GM23338 (cell line): Measurements from ENCODE around the gene LITAF.

Source experiments
- EZH2 ChIP-seq: fragments of 200-600 bp; sonication (generic); IDR thresholded peaks from one replicate; pipeline ENCODE4 v1.8.0; 2017; ENCODE audit warnings: antibody characterized with exemption, mild to moderate bottlenecking, low read depth; ENCODE audit not compliant: unreplicated experiment
- POLR2AphosphoS5 ChIP-seq: IDR thresholded peaks from 2 replicates; pipeline ENCODE4 v1.6.1; 2016; ENCODE audit warnings: antibody characterized with exemption, low read depth
- REST ChIP-seq: IDR thresholded peaks from one replicate; pipeline ENCODE4 v1.6.1; 2018; ENCODE audit warnings: antibody characterized with exemption; ENCODE audit not compliant: unreplicated experiment
- ZNF114 ChIP-seq: fragments of 250-450 bp; sonication (Bioruptor Pico); IDR thresholded peaks from 2 replicates; pipeline ENCODE4 v1.5.0; 2020; ENCODE audit warnings: mild to moderate bottlenecking, moderate library complexity
- TF ChIP-seq, protein P1 (sequence below), 2 experiments: fragments of 200-600 bp in 1 of 2; sonication (generic) in 1 of 2; conservative IDR thresholded peaks; 2 replicates each; pipeline versions ENCODE4 v1.5.1 to v1.6.1; 2016 to 2017; ENCODE audit warnings: antibody characterized with exemption in 2 of 2, low read depth in 2 of 2, mild to moderate bottlenecking in 2 of 2, moderate library complexity in 1 of 2

DNA sequence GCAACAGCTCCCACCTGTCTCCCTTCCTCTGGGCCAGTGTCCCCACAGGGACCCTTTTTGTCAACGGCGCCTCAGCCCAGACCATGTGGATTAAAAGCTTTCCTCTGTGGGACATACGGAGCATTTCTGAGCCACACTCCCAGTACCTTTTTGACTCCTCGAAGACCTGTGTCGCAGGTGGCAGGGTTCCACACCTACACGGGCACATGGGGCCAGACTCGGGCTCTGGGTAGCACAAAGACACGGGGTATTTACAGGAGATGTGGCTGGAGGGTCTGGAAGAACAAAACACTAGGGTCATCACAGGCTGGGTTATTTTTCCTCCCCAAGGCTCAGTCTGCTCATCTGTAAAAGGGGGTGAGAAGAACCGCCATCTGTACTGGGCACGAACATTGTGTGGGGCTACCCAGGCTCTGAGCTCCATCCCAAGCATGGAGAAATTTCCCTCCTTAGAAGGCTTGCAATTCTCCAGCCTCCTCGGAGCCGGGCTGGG is 49.0 kb upstream of the LITAF start:
- TF ChIP-seq, protein P1, sequence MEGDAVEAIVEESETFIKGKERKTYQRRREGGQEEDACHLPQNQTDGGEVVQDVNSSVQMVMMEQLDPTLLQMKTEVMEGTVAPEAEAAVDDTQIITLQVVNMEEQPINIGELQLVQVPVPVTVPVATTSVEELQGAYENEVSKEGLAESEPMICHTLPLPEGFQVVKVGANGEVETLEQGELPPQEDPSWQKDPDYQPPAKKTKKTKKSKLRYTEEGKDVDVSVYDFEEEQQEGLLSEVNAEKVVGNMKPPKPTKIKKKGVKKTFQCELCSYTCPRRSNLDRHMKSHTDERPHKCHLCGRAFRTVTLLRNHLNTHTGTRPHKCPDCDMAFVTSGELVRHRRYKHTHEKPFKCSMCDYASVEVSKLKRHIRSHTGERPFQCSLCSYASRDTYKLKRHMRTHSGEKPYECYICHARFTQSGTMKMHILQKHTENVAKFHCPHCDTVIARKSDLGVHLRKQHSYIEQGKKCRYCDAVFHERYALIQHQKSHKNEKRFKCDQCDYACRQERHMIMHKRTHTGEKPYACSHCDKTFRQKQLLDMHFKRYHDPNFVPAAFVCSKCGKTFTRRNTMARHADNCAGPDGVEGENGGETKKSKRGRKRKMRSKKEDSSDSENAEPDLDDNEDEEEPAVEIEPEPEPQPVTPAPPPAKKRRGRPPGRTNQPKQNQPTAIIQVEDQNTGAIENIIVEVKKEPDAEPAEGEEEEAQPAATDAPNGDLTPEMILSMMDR (conservative IDR thresholded peaks at IDR 0.05; ENCODE audit: low read depth in 2 of 2), result no peak
- TF ChIP-seq EZH2 (no peak), POLR2AphosphoS5 (no peak), ZNF114 (CRISPR knock-in tag) (no peak), REST (no peak)
